HG02571 (cell line): ENCODE results near the gene MYH6.
"Not testable (repeated sequence)": the region's sequence is repeated elsewhere in the genome, so short reads cannot be mapped to it uniquely, and the experiment has no call there.

Experiments used
- ATAC-seq: cut with Tn5 transposase; IDR thresholded peaks from one replicate; pipeline ENCODE4 v1.9.1; 2021; ENCODE audit warnings: mild to moderate bottlenecking, moderate library complexity; ENCODE audit not compliant: unreplicated experiment

MYH6 gene

DNA sequence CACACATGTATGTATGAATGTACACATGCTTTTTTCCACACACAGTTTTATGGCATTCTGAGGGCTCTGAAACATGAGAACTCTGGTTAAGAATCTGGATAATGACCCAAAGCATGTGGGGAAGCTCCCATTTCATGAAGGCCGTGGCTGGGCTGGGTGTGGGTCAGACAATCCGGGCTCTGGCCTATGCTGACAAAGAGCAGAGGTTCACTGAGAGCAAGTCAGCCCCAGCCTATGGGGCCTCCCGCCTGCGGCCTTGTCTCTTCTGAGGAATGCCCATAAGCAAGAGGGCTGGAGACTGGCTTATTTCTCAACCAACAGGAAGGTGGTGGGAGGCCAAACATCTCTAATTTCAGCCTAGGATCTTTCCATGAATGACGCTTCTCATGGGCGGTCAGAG, 8.5 kb downstream of the MYH6 start:
- ATAC-seq, result no peak

DNA sequence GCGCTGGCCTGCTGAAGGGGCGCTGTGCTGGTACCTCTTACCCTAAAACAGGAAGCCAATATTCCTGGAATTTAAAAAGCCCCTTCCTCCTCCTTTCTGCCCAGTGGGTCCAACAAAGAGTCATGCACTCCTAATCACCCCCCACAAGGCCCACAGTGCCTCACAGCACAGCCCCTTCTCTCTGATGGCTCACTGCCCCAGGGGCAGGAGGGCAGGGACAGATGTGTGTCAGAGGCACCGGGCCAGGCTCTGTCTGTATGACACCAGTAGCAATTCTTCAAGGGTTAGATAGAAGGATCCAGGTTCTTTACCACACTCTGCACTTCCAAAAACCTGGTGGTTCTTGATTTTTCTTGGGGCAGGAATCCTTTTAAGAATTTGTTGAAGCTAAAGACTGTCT, 8.9 kb downstream of the MYH6 start:
- no peak for ATAC-seq

DNA sequence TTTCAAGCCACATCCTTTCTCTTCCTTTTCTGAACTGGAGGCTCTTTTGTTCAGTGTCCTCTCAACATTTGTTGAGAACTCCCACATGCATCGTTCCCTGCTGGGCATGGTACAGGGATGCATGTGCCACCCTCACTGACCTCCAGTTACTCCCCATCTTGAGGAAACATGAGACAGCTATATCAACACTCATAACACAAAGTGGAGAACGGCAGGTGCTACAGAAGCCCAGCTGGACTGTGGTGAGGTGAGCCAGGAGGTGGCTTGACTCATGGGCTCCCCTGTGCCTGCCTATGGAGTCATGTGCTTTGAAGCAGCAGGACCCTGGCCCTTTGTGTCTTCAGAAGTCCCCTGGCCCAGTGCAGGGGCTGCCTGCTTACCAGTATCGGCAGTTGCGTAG, 9.7 kb downstream of the MYH6 start:
- ATAC-seq, result no peak

DNA sequence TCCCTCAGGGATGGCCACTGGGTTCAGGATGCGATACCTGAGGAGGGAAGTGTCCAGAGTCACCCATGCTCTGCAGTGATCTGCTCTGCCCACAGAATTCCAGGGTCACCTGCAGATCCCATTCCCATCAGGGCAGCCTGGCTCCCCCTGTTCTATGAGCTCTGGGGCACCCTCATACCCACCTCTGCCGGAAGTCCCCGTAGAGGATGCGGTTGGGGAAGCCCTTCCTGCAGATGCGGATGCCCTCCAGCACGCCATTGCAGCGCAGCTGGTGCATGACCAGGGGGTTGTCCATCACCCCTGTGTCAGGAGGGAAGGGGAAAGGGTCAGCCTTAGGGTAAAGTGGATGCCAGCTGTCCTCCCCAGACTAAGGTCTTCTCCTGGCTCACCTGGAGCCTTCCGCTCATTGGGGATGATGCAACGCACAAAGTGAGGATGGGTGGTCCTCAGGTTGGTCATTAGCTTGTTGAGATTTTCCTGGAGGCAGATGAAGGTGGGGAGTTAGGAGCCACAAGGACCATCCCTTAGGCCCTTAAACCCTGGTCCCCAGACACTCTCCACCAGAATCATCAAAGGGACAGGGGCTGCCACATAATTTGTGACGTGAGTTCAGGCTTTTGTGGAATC, 11.2 kb downstream of the MYH6 start:
- ATAC-seq, result no peak

DNA sequence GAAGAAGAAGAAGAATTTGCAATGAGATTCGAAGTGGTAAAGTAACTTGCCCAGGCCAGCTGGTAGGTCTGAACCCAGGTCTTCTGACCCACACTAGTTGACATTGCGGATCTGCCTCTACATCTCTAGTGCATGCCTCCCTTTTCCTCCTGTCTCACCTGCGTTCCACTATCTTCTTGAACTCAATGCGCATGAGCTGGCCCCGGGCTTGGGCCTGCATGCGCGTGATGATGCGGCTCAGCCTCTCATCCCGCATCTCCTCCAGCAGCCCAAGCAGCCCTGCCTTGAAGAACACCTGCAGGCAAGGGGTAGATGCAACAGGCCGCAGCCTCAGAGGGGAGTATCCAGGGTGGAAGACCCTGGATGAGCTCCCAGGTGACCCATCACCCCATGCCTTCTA, 11.9 kb downstream of the MYH6 start:
- ATAC-seq, result no peak

DNA sequence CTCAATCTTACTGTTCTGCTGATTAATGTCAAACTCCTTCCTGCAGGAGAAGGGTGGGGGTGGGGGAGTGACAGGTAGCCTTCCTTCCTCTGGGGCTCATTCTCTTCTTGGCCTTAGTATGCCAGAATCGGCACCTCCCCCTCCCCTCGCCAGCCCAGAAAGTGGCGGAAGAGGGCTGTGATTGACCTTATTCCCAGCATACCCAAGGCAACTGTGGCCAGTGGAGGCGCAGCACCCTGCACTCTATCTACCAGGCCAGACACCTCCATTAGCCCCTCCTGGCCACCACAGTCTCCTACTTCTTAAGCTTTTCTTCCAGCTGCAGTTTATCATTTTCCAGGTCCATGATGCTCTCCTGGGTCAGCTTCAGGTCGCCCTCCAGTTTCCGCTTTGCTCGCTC, 15.5 kb downstream of the MYH6 start:
- ATAC-seq, result no peak

DNA sequence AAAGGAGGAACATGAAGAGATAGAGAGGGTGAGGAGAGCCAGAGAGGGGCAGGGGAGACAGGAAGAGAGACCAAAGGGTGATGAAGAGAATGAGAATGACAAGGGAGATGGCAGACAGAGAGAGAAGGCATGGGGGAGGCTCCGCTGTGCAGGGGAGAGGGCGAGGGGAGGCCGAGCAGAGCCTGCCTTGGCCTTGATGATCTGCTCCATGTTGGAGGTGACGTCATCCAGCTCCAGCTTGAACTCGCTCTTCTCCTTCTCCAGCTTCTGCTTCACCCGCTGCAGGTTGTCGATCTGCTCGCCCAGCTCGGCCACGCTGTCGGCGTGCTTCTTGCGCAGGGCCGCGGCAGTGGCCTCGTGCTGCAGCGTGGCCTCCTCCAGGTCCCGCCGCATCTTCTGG, 18.2 kb downstream of the MYH6 start:
- not testable (repeated sequence) for ATAC-seq

DNA sequence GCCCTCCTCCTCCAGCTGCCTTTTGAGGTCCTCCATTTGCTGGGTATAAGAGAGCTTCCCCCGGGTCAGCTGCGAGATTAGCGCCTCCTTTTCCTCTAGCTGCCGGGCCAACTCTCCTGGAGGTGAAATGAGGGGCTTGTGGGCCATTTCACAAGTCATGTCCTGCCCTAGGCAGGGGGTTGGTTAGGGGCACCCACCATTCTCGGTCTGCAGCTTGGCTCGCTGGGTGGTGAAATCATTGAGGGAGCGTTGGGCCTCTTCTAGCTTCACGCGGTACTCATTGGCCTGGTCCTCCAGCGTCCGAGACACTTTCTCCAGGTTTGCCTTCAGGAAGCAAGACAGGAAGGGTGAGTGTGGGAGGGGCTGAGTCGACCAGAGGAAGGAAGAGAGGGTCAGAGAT, 18.7 kb downstream of the MYH6 start:
- no peak for ATAC-seq

DNA sequence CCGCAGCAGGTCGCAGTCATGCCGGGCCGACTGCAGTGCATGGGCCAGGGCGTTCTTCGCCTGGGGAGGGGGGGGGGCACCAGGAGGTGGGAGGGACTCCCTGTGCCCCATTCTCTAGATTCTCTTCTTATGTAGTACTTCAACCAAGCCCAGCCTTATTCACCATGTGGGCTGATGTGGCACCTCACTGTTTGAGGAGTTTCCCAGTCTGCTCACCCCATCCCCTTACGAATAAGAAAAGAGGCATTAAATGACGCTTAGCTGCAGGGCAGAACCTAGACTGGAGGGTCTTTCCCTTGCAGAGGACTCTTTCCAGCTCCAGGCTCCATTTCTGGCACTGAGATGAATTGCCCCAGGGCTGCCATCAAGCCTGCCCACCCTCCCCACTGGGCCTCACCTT, 19.1 kb downstream of the MYH6 start:
- ATAC-seq, result no peak

DNA sequence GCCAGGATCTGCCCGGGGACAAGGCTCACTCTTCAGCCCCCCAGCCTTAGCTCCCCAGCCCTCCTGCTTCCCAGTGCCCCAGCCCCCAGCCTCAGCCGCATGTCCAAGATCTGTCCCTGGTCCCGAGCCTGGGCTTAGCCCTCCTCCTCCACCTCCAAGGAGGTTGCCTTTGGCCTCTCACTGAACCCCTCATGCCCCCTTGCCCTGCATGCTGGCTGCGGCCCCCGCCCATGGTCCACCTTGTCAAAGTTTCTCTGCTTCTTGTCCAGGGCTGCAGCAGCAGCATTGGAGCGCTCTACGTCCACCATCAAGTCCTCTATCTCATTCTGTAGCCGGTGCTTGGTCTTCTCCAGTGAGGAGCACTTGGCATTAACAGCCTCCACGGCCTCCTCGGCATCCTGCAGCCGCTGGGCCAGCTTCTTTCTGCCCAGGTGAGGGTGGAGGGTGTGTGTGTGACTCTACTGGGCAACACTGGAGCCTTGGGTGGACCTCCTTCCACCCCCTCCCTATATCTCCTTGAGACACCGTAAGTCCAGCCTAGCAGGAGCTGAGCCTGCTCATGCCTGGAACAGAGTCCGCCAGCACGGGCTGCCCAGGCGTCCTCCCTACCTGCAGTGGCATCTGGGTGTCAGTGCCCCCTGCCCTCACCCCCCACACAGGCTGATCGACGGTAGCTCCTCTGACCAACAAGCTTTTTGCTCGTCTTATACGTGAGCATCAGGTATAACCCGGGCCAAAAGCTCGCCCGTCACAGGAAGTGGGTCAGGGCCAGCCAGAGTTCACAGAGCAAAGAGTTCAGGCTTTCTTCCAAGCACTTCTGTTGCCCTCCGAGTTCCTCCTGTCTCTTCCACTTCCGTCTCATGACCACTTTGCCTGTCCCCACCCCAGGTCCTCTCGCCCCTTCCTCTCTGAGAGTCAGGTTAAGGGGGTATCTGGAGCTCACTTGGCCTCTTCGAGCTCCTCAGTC, 19.9 kb downstream of the MYH6 start:
- ATAC-seq, result no peak

DNA sequence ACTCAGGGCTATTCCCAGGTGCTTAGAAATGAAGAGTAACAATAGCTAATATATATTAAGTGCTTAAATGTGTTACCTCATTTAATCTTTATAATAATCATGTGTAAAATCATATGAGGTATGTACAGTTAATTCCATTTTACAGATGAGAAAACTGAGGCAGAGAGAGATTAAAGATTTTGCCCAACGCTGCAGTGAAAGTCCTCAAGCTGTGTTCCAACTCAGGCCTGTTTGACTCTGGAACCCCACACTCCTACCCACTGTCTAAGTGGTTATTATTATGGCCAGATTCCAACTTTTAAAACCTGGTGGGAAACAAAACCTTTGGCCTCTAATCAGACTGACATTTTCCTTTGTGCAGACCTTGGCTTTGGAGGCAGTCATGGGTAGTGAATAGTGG, 21.1 kb downstream of the MYH6 start:
- no peak for ATAC-seq

DNA sequence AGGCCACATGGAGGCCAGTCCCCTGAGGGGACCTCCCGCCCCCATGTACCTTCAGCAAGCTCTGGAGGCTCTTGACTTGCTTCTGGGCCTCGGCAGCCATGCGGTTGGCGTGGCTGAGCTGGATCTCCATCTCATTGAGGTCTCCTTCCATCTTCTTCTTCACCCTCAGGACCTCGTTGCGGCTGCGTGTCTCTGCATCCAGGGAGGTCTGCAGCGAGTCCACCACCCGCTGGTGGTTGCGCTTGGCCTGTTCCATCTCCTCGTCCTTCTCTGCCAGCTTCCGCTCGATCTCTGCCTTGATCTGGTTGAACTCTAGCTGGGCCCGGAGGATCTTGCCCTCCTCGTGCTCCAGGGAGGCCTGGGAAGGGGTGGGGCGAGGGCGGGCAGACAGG, 21.8 kb downstream of the MYH6 start:
- ATAC-seq, result not testable (repeated sequence)

DNA sequence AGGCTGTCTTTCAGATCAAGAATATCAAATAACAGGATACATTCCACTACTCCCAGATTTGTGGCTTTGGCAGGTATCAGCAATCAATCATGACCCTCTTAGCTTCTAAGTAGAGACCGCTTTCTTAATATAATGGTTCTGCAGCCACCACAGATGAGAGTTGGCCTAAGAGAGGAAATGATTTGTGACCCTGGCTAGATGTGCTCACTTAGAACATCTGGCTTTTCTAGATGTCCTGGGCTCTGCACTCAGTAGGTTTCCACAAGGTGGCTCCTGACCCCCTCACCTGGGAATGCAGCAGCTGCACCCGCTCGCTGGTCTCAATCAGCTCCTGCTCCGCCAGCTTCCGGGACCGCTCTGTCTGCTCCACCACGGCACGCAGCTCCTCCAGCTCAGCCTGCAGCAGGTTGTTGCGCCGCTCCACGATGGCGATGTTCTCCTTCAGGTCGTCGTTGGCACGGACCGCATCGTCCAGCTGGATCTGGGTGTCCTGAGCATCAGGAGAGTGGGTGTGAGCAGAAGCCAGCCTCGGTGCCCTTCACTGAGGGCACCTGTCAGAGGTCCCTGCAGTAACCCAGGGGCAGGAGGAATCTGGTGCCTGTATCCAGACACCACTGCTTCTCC, 22.3 kb downstream of the MYH6 start:
- ATAC-seq, result no peak

DNA sequence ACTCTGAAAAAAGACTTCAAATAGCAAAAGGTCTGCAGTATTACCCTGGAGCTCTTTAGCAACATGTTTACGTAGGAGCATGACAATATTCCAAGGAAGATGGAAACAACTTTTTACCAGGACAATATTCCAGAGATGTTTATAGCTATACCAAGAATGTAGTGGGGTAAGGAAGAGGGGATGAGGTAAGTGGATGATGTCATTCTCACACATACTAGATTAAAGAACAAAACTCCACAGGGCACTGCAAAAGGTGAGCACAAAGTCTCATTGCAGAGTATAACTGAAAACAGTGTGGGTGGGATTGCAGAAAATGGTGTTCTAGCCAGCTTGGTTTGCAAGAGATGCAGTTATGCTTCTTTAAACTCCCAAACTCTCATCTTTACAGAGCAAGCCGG, 22.8 kb downstream of the MYH6 start:
- no peak for ATAC-seq

DNA sequence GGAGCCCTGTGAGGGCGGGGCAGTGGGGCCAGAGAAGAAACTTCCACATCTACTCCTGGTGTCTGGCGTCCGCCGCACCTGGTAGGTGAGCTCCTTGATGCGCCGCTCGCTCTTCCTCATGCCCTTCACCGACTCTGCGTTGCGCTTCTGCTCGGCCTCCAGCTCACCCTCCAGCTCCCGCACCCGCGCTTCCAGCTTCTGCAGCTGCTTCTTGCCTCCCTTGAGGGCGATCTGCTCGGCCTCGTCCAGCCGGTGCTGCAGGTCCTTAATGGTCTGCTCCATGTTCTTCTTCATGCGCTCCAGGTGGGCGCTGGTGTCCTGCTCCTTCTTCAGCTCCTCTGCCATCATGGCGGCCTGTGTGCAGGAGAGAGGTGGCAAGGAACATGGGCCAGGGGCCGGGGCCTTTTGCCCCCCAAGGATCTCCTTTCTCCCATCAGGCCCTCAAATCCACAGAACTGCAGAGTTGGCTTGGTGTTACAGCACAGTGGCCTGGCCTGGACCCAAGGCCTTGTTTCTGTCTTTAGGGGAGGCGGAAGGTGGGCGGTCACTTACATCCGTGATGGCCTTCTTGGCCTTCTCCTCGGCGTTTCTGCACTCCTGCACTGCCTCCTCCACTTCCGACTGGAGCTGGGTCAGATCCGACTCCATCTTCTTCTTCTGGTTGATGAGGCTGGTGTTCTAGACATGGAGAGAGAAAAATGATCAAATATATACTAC, 23.6 kb downstream of the MYH6 start:
- ATAC-seq, result no peak

DNA sequence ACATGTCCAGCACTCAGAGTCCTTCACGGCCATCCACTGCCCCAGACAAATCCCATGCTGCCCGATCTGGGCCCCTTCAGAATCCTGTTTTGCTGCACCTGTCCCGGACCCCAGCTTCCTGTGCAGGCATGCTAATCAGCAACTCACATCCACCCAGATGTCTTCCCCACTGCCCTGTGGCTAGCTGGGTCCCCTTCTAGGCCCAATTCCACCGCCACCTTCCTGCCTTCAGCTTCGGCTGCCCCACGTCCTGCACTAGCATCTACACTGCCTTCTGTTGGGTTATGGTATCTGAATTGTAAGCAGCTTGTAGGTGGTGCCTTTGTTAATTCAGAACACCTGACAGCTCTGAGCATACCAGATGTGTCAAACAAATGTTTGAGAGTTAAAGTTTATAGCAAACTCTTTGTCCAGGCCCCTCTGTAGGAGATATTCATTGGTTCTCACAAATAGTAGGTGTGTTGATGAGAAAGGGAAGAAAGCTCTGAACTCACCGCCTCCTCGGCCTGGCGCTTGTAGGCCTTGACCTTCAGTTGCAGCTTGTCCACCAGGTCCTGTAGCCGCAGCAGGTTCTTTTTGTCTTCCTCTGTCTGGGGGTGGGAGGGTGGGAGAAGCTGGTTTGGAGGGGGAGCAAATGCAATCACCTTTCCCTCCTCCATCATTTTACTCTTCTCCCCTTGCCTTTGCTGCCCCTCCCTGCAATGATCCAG, 25.2 kb downstream of the MYH6 start:
- no peak for ATAC-seq

DNA sequence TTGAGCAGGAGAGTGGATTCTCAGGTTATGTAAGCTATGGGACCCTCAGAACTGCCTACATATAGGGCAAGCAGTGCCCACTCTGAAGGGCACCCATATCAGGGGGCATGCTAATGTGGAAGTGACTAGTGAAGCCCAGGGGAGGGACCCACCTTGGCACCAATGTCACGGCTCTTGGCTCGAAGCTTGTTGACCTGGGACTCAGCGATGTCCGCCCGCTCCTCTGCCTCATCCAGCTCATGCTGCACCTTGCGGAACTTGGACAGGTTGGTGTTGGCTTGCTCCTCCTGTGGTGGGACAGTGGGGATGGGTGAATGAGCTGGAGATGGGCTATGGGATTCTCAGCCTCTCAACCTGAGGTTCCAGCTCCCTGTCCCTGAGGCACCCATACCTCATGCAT, 25.8 kb downstream of the MYH6 start:
- no peak for ATAC-seq

DNA sequence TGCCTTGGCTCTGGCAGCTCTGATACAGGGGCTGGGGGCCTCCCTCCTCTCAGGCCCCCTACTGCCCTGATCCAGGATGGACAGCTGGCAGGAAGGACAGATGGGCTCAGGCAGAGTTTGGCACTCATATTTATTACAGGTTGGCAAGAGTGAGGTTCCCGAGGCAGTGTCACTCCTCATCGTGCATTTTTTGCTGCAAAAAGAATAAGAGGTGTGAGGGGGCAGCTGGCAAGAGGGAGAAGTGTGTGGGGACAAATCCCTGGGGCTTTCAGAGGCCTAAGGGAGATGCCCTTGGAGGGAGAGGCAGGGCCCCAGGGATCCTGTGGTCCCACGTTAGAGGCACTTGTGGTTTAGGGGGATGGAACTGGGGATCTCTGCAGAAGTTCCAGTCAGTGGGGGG, 26.2 kb downstream of the MYH6 start:
- ATAC-seq, result no peak

DNA sequence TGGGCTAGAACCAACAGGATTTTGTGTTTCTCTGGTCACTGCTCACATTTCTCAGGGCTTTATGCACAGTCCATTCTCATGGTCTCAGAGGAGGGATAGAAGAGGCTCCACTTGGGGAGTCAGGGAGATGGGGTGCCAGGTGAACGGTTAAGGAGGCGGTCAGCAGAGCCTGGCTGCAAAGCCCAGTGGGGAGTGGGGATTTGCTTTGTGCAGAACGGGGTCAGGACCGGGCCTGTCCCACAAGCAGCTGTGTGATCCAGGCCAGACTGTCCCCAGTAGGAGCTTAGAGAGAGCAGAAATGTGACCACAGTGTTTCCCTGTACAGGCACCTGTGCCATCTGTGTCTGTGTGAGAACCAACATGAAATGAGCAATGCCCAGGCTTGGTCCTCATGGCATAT, 27.1 kb downstream of the MYH6 start:
- ATAC-seq, result no peak

DNA sequence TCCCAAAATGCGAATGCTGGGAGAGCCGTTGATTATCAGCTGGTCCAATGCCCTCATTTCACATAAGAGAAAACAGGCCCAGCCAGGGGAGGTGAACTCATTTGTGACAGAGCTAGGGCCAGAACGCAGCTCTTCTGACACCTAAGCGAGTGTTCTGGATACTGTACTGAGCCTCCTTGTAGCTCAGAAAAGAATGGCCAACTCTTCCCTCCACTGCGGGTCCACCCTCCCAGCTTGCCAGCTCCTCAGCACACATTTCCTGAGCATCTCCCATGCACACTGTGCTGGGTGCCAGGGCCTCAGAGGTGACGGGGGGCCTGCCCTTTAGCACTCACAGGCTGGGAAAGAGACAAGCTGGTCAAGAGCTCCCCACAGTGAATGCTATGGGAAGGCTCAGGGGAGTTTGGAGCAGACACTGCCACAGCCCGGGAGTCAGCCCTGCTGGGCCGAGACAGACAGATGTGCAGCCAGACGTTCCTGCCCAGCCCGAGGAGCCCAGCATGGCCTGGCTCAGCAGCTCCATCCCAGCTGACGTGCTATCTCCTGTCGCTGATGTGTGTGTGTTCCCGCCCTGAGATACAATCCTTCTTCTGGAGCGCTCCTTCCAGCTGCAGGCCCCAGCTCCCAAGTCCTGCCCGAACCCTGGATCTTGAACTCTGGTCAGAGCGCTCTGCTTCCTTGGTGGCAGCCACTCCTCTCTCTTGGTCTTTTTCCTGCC, 27.7 kb downstream of the MYH6 start:
- ATAC-seq, result no peak
